Dermis blood vessel endothelial cell (primary cell): ENCODE results near the gene LMTK3. TPM values are rescaled to one million over a fixed set of nuclear protein-coding genes. Genes with fewer than 3 reads are reported as not detected.
A peak's percentile ranks its signal among the peaks of the same experiment; 100 is the strongest.

Experiments used
- DNase-seq: peaks from one replicate; pipeline ENCODE4 v3.0.0; 2010
- total RNA-seq: library from RNA; depleted of rRNA; stranded (reverse); fragments of >200 nt; gene quantifications from 2 replicates; pipeline ENCODE4 v1.2.3, GENCODE V29; 2014

LMTK3 gene
- total RNA-seq, 1 donor from 2014 or later, result not detected

GRCh38 chr19:48468772-48469288 lies 42.8 kb downstream of the LMTK3 start:
- peak; percentile 100 for DNase-seq

GRCh38 chr19:48466561-48467325 lies 44.9 kb downstream of the LMTK3 start:
- DNase-seq, result peak; percentile 30

- DNase-seq, result no peak
Observed at GRCh38 chr19:48465215-48465614, 46.4 kb downstream of the LMTK3 start.

- DNase-seq, result no peak
Observed at GRCh38 chr19:48461982-48462655, 49.5 kb downstream of the LMTK3 start.

- no peak for DNase-seq
Observed at GRCh38 chr19:48461651-48461981, 50.0 kb downstream of the LMTK3 start.

GRCh38 chr19:48458016-48458415 lies 53.6 kb downstream of the LMTK3 start:
- DNase-seq, result no peak

- DNase-seq, result no peak
Observed at GRCh38 chr19:48456864-48457263, 54.8 kb downstream of the LMTK3 start.

- DNase-seq, result no peak
Observed at GRCh38 chr19:48455908-48456562, 55.6 kb downstream of the LMTK3 start.

- DNase-seq, result no peak
Observed at GRCh38 chr19:48455171-48455907, 56.3 kb downstream of the LMTK3 start, which contains the start of gene KCNJ14. Gene KCNJ14 (plus strand): TSS chr19:48455574. CDS start chr19:48461725, 6,151 bp downstream.

- no peak for DNase-seq
Observed at GRCh38 chr19:48454150-48454730, 57.4 kb downstream of the LMTK3 start.

- no peak for DNase-seq
Observed at GRCh38 chr19:48452289-48453190, 59.1 kb downstream of the LMTK3 start.

GRCh38 chr19:48451624-48452023 lies 60.0 kb downstream of the LMTK3 start:
- no peak for DNase-seq

- DNase-seq, result no peak
Observed at GRCh38 chr19:48450863-48451262, 60.8 kb downstream of the LMTK3 start.

GRCh38 chr19:48450441-48450840 lies 61.2 kb downstream of the LMTK3 start:
- DNase-seq, result no peak

GRCh38 chr19:48448563-48448962 lies 63.1 kb downstream of the LMTK3 start:
- DNase-seq, result no peak

- DNase-seq, result no peak
Observed at GRCh38 chr19:48446579-48446978, 65.1 kb downstream of the LMTK3 start.

GRCh38 chr19:48445606-48446481 lies 65.8 kb downstream of the LMTK3 start, which contains the start of gene GRWD1:
Gene GRWD1 (plus strand): TSS chr19:48445983. CDS start chr19:48446006, 23 bp downstream.
- DNase-seq, result peak; percentile 98

- DNase-seq, result peak; percentile 93
Observed at GRCh38 chr19:48445256-48445605, 66.4 kb downstream of the LMTK3 start.

GRCh38 chr19:48444936-48445200 lies 66.8 kb downstream of the LMTK3 start:
- peak; percentile 15 for DNase-seq
